OCI-LY3 (cell line): Measurements from ENCODE around the gene MUC5B.

ENCODE experiments used
- CTCF ChIP-seq: fragments of 200-600, 300-600 bp; sonication (generic); IDR thresholded peaks from 2 replicates; pipeline ENCODE4 v1.5.1; 2014; ENCODE audit warnings: antibody characterized with exemption, low read length, low read depth
- EZH2phosphoT487 ChIP-seq: fragments of 200-600 bp; shearing (Covaris generic); IDR thresholded peaks from 2 replicates; pipeline ENCODE4 v1.6.1; 2018; ENCODE audit warnings: antibody characterized with exemption, mixed run types, low read depth

GRCh38 chr11:1259561-1259960 lies 36.7 kb downstream of the MUC5B start:
- TF ChIP-seq CTCF (no peak), EZH2phosphoT487 (no peak)
